NCI-H748 (cell line): ENCODE data around the gene GUCA2B.

Source experiments
- DNase-seq: peaks from one replicate; lab custom pipeline; 2025; ENCODE audit not compliant: unreplicated experiment; lab: John Stamatoyannopoulos, UW

GUCA2B gene

GRCh38 chr1:42183957-42184268, 30.7 kb downstream of the GUCA2B start:
- no peak for DNase-seq

- no peak for DNase-seq
Observed at GRCh38 chr1:42184616-42185015, 31.4 kb downstream of the GUCA2B start.

GRCh38 chr1:42186152-42186551, 32.9 kb downstream of the GUCA2B start:
- DNase-seq: no peak

- no peak for DNase-seq
Observed at GRCh38 chr1:42189931-42190853, 37.0 kb downstream of the GUCA2B start.

GRCh38 chr1:42191319-42191718, 38.1 kb downstream of the GUCA2B start:
- DNase-seq: no peak

- no peak for DNase-seq
Observed at GRCh38 chr1:42192106-42192505, 38.9 kb downstream of the GUCA2B start.

- no peak for DNase-seq
Observed at GRCh38 chr1:42195841-42196240, 42.6 kb downstream of the GUCA2B start.

- no peak for DNase-seq
Observed at GRCh38 chr1:42198251-42198650, 45.0 kb downstream of the GUCA2B start.

GRCh38 chr1:42201986-42202385, 48.8 kb downstream of the GUCA2B start:
- DNase-seq: no peak
